Stimulated activated CD4-positive, alpha-beta T cell treated with anti-CD3 and anti-CD28 coated beads, Interleukin-15, amount 100 ng/mL, for 48 hours (primary cell): ENCODE results near the gene MAST2.

ENCODE experiments used
- DNase-seq, 2 donors: peaks; one replicate each; pipeline ENCODE4 v3.0.0-alpha.2; 2020; ENCODE audit warnings: low read depth in 2 of 2

MAST2 gene

DNA sequence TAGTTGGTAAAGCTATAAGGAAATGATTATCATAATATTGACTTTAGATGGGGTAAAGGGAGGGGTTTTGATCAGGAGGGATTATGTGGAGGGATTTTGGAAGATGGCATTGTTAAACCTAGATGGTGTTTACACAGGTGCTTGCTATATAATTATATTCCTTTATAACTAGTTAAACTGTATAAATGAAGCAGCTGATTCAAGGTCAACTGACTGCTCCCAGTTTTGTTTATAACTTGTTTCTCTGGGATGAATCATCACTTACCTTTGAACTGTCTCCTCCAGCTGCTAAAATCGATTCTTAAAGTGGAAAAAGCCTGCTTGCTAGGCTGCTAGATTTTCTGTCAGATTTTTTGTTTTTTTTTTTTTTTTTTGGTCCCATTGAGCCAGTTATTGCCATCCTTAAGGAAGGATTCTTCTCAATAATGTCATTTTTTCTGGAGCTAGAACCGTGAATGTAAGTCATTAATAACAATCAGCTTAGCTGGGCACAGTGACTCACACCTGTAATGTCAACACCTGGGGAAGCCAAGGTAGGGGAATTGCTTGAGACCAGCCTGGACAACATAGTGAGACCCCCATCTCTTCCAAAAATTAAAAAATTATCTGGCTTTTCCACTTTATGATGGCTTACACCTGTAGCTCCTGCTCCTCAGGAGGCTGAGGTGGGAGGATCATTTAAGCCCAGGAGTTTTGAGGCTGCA is 175.8 kb downstream of the MAST2 start:
- DNase-seq: no peak

- DNase-seq: no peak
Measured at GRCh38 chr1:45979778-45980176, 176.4 kb downstream of the MAST2 start.

DNA sequence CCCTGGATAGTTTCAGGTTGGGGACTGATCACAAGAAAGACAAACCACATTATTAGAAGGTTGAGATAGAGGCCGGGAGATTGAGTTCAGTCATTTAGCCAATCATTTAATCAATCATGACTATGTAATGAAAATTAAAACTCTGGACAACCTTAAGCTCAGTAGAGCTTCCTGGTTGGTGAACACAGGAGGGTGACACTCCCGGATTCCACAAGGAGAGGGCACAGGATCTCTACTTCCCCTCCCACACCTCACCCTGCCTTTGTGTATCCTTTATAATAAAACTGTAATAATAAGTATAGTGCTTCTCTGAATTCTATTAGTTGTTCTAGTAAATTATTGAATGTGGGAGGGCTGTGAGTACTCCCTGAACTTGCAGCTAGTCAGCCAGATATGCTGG is 178.9 kb downstream of the MAST2 start:
- no peak for DNase-seq

DNA sequence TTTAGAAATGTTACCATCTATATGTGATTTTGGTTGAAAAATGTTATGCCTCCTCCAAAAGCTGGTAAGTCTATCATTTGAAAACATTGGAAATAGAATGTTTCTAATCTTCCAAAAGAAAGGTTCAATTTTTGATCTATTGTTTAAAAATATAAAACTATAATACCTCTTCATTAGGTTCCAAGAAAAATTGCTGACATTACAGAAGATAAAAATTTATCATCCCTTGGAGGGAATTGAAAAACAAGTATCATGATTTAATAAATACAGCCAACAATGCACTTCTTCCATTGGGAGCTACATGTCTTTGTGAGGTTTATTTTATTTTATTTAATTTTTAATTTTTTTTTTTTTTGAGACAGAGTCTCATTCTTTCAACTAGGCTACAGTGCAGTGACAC is 180.6 kb downstream of the MAST2 start:
- no peak for DNase-seq

DNA sequence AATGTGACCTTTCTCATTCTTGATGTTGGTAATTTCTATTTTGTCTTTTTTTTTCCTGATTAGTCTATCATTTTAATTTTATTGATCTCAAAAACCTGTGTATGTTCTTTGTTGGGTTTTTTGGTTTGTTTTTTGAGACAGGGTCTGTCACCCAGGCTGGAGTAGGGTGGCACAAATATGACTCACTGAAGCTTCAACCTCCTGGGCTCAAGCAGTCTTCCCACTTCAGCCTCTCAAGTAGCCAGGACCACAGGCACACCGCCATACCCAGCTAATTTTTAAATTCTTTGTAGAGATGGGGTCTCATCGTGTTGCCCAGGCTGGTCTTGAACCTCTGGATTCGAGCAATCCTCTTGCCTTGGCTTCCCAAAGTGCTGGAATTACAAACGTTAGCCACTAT is 183.8 kb downstream of the MAST2 start:
- DNase-seq: no peak

DNA sequence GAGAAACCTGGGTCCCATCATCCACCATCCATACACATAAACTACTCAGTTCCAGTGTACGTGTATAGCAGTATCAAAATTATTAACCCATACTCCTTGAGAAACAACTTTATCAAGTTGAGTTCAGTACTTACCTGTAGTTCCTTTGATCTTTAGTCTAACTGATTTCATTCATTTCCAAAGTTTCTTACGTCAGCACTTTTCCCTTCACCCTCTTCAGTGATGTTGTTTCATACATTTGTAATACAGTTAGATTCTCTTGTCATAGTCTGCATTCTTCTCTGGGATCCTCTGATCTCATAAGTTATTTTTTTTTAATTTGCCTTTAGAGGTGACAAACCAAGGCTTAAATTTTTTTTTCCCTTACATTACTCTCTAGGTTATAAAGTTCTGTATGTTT is 185.8 kb downstream of the MAST2 start:
- no peak for DNase-seq

DNA sequence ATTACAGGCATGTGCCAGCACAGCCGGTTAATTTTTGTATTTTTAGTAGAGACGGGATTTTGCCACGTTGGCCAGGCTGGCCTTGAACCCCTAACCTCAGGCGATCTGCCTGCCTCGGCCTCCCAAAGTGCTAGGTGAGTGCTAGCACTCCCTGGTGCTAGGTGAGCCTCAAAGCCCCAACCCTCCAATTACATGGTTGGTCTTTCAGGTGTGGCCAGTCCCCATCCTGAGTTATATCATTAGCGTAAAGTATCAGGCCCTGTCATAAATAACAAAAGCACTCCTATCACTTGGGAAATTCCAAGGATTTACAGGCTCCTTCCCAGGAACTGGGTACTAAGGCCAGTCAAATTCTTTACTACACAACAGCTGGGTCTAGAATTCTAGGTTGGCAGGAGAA is 191.0 kb downstream of the MAST2 start:
- no peak for DNase-seq

GRCh38 chr1:45995298-45995697 is 191.9 kb downstream of the MAST2 start:
- no peak for DNase-seq

DNA sequence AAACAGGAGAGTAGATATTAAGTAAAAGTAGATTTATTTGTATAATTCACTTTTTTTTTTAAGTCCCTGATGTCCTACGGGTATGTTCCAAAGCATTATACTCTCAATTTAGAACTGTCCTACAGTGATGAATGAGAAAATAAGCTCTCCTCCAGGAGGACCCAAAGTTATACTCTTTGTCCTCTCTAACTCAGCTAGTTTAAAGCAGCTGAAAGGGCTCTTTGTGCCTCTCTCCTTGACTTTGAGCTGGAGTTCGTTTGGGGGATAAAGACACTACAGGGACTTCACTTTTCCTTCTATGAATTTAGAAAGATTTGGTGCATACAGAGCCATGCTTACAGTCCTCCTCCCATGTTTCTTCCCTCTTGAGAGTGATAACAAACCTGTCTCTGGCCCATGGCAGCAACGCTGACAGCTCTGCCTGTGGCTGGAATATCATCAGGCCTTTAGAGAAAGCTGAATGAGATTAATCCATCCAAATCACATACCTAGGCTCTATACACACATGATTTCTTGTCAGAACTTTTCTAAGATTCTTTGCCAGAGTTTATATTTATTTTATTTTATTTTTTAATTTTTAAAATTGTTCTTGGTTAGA is 194.7 kb downstream of the MAST2 start:
- no peak for DNase-seq

DNA sequence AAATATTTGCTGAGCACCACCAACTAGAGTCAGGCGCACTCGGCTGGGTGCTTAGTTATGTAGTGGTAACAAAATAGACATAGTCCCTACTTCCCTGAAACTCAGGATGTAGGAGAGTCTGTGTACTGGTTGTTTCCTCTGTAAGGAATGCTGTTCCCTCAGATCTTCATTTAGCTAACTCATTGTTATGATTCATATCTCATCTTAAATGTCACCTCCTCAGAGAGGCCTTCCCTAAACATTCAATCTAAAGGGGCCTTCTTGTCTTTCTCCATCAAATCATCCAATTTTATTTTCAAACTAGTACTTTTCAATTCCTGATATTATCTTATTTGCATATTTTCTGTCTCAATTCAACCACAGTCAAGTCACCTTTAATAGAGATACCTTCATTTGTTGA is 196.1 kb downstream of the MAST2 start:
- DNase-seq: no peak

DNA sequence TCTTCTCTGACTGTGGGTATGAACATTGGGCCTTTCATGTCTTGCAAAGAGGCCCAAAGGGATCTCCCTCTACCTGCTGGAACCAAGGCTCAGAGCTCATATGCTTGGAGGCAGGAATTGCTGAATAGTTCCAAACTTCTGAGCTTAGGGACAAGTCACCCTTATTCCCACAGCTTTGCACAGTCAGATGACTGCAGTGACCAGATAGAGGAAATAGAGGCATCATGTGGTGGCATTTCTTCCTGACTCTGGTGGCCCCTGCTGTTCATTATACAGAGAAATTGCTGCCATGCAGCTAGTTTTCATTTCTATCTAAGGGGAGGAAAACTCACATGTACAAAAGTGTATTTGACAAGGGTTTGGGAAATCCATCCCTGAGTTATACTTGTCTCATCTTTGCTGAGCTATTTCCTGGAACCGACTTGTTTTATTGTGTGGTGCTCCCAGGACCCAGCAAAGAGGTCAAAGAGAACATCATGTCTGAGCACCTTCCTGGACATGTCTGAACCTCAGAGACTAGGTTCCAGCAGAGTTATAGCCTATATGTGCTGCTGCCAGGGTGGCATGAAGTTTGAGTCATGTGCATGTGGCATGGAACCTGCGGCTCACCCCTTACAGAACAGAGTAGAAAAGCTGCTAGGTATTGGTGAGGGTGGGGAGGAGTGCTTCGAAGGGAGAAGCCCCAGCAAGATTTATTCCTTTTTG is 197.8 kb downstream of the MAST2 start:
- no peak for DNase-seq

GRCh38 chr1:46002551-46003150 is 199.2 kb downstream of the MAST2 start:
- no peak for DNase-seq

- no peak for DNase-seq
Measured at GRCh38 chr1:46003315-46003714, 199.9 kb downstream of the MAST2 start.

GRCh38 chr1:46004492-46004891 is 201.1 kb downstream of the MAST2 start:
- no peak for DNase-seq

DNA sequence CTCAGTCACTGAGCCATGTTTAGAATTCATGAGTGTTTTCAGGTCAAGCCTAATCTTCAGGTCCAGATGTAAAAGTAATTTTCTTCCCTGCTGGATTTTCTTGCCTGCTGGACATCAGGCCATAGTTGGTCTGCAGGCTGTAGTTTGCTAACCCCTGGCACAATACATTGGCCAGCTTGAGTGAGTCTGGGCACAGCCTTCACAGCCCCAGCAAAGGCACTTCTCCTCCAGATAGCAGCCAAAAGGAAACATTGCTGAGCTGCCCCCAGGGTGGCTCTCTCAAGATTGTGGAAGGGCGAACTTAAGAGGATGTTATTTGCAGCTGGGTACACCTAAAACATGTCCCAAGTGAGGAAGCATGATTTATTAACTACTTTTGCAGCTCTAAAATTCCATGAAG is 202.2 kb downstream of the MAST2 start:
- no peak for DNase-seq

- DNase-seq: no peak
Measured at GRCh38 chr1:46008585-46008984, 205.2 kb downstream of the MAST2 start.

GRCh38 chr1:46010611-46011010 is 207.2 kb downstream of the MAST2 start:
- DNase-seq: no peak

DNA sequence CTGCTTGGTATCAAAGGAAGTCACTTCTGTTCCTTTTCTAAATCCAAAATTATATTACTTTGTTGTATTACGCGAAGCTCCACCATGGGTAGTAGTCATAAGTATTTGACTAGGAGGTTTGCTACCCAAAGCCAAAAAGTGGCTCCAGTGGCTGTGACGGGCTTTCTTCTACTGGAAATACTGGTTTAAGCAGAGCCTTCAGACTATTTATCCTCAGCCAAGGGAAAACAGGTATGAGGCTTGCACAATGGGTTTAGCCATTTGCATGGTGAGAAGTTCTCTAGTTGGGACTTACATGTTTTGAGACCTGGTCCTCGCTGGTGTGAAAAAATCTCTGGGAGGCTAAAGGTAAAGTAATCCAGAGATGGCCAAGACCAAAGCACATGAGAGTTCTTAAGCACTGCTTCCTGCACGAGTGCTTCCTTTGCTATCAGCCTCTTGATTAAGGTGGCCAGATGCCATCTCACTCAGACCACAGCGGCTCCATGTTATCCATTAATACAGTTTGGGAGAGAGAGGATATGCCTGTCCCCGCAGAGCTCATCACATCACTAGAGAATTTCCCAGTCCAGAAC is 207.8 kb downstream of the MAST2 start:
- no peak for DNase-seq

GRCh38 chr1:46012236-46012635 is 208.8 kb downstream of the MAST2 start:
- no peak for DNase-seq

DNA sequence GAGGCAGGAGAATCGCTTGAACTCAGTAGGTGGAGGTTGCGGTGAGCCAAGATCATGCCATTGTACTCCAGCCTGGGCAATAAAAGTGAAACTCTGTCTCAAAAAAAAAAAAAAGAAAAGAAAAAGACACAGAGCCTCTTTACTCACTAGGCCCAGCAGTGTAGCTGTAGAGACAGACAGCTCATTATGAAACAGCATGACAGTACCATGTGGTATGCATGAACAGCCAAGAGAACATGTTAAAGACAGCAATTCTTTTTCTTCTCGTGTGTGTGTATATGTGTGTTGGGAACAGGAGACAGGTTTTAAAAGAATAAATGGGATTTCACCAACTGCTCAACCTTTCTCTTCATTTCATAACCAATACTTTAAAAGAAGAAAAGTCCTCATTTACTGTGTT is 210.2 kb downstream of the MAST2 start:
- no peak for DNase-seq

- DNase-seq: no peak
Measured at GRCh38 chr1:46017876-46018503, 214.6 kb downstream of the MAST2 start.

DNA sequence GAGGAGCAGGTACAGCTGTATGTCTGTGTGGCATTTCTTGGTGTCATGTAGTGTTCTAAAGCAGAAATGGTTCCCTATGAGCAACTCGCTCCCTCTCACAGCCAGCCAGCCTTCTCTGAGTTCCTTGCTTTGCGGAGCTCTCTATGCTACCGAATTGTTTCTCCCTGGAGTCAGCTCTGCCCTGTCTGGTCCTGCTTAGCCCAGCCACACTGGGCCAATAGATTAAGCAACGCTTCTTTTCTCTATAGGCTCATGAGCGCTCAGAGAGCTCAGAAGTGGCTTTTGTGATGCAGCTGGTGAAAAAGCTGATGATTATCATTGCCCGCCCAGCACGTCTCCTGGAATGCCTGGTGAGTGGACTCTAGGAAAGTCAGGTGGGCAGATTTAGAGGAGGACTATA is 215.9 kb downstream of the MAST2 start:
- DNase-seq: no peak
